SH-SY5Y (cell line): ENCODE data around the gene ADRM1.

Source experiments
- GATA2 ChIP-seq: IDR thresholded peaks from 2 replicates; pipeline ENCODE4 v1.6.1; 2011; ENCODE audit warnings: mild to moderate bottlenecking, low read depth, low read length
- GATA3 ChIP-seq: IDR thresholded peaks from 2 replicates; pipeline ENCODE4 v1.6.1; 2011; ENCODE audit warnings: low read depth, mild to moderate bottlenecking, low read length, moderate library complexity

ADRM1 gene

GRCh38 chr20:62299666-62300236, 3.0 kb upstream of the ADRM1 start:
- TF ChIP-seq GATA3, result no peak
- no peak for TF ChIP-seq GATA2

GRCh38 chr20:62300319-62300718, 2.5 kb upstream of the ADRM1 start:
- TF ChIP-seq GATA3 (no peak), GATA2 (no peak)

- no peak for TF ChIP-seq GATA3
- no peak for TF ChIP-seq GATA2
Measured at GRCh38 chr20:62301111-62301668, 1.6 kb upstream of the ADRM1 start.

GRCh38 chr20:62301773-62302340, 940 bp upstream of the ADRM1 start:
- TF ChIP-seq GATA3, result no peak
- no peak for TF ChIP-seq GATA2

- TF ChIP-seq GATA3 (no peak), GATA2 (no peak)
Measured at GRCh38 chr20:62303062-62303339, 204 bp downstream of the ADRM1 start.

- TF ChIP-seq GATA3, result no peak
- TF ChIP-seq GATA2, result no peak
Measured at GRCh38 chr20:62303340-62304226, 786 bp downstream of the ADRM1 start.

GRCh38 chr20:62304331-62305148, 1.7 kb downstream of the ADRM1 start:
- TF ChIP-seq GATA3 (no peak), GATA2 (no peak)

GRCh38 chr20:62305149-62305764, 2.5 kb downstream of the ADRM1 start:
- no peak for TF ChIP-seq GATA3
- TF ChIP-seq GATA2, result no peak

- no peak for TF ChIP-seq GATA2
- TF ChIP-seq GATA3, result no peak
Measured at GRCh38 chr20:62305765-62306413, 3.1 kb downstream of the ADRM1 start.

GRCh38 chr20:62306414-62307187, 3.8 kb downstream of the ADRM1 start:
- TF ChIP-seq GATA3, result no peak

GRCh38 chr20:62307226-62308101, 4.7 kb downstream of the ADRM1 start:
- no peak for TF ChIP-seq GATA2
- TF ChIP-seq GATA3, result no peak
